Stimulated activated naive CD8-positive, alpha-beta T cell treated with anti-CD3 and anti-CD28 coated beads, Interleukin-15, amount 100 ng/mL, for 72 hours (primary cell): ENCODE data around the gene CLEC18C.
"Not testable (repeated sequence)": the region's sequence is repeated elsewhere in the genome, so short reads cannot be mapped to it uniquely, and the experiment has no call there.

Source experiments
- ATAC-seq: fragments of 150-1000 bp; cut with Tn5 transposase; 2 replicates; pipeline ENCODE4 v1.10.0; 2021; ENCODE audit warnings: mild to moderate bottlenecking, moderate library complexity
- DNase-seq, 2 donors: peaks; one replicate each; pipeline ENCODE4 v3.0.0; 2021 to 2022
- H3K27ac Mint-ChIP-seq, 2 donors: one replicate each; pipeline ENCODE4 v1.8.0; 2022; ENCODE audit warnings: mild to moderate bottlenecking in 2 of 2, mixed read lengths in 2 of 2, moderate library complexity in 2 of 2
- H3K27me3 Mint-ChIP-seq: one replicate; pipeline ENCODE4 v1.8.0; 2022; ENCODE audit warnings: mixed read lengths
- H3K4me1 Mint-ChIP-seq: one replicate; pipeline ENCODE4 v1.8.0; 2022; ENCODE audit warnings: mild to moderate bottlenecking, mixed read lengths
- H3K4me3 Mint-ChIP-seq, 2 donors: one replicate each; pipeline ENCODE4 v1.8.0; 2022; ENCODE audit warnings: mild to moderate bottlenecking in 2 of 2, mixed read lengths in 2 of 2, moderate library complexity in 1 of 2
- H3K9me3 Mint-ChIP-seq, 2 donors: one replicate each; pipeline ENCODE4 v1.8.0; 2022; ENCODE audit warnings: mixed read lengths in 2 of 2

Gene CLEC18C

GRCh38 chr16:70224645-70225044 is 51.1 kb downstream of the CLEC18C start:
- H3K27ac Mint-ChIP-seq, H3K9me3 Mint-ChIP-seq, DNase-seq, H3K27me3 Mint-ChIP-seq, H3K4me3 Mint-ChIP-seq, ATAC-seq: not testable (repeated sequence)
- peaks cover 17% of the 10 kb centered on the region for H3K4me1 Mint-ChIP-seq

DNA sequence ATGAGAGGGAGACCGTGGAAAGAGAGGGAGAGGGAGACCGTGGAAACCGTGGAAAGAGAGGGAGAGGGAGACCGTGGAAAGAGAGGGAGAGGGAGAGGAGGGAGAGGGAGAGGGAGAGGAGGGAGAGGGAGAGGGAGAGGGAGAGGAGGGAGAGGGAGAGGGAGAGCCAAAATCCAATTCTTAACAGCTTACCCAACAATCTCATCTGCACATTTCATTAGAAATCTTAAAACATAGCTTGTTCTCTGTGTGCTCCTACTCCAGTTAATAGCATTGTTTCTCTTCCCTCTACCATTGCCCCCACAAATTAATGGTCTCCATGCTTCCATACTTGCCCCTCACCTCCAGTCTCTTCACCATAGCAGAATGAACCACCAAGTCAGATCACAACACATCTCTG is 51.8 kb downstream of the CLEC18C start:
- Mint-ChIP-seq H3K27ac (peak overlapping the region in 1 of 2 donors; percentile 52), H3K4me1 (peaks cover 17% of the 10 kb centered on the region)
- not testable (repeated sequence) for ATAC-seq, H3K9me3 Mint-ChIP-seq, DNase-seq, H3K27me3 Mint-ChIP-seq, H3K4me3 Mint-ChIP-seq

DNA sequence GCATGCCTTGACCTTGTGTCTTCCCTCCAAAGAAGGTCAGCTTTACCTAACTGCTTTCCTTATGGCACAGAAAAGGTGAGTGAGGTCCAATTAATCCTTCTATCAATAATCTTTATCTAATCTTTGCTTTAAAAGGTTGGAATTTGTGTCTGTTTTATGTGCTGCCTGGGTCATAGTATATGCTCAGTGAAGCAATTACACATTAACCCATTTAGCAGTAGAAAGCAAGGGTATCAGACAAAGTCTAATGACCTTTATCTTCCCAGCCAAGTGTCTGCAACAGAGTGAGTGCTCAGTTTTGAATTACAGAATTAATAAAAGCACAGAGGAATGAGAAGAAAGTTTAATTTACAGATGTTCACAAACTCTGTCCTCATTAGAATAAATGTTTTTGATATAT is 52.4 kb downstream of the CLEC18C start:
- not testable (repeated sequence) for H3K27me3 Mint-ChIP-seq, ATAC-seq, H3K27ac Mint-ChIP-seq, H3K4me3 Mint-ChIP-seq, H3K9me3 Mint-ChIP-seq, DNase-seq
- H3K4me1 Mint-ChIP-seq: peaks cover 17% of the 10 kb centered on the region

DNA sequence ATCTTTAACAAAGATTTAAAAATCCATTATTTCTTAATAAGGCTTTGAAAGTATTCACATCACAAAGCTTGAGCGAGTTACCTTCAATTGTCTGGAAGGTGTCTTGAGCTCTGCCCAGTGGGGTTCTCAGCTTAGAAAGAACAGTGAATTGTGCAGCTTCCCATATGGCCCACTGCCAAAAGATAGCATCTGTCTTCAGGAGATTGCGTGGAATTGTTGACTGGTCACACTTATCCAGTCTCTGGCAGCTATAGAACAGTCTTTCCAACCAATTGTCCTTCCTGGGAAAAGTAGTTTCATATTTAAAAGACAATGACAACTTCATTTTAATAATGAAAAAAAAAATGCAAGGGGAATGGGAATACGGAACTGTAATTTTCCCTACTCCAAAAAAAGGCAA is 58.2 kb downstream of the CLEC18C start:
- H3K9me3 Mint-ChIP-seq, H3K27me3 Mint-ChIP-seq, H3K4me3 Mint-ChIP-seq, H3K27ac Mint-ChIP-seq, ATAC-seq, DNase-seq, H3K4me1 Mint-ChIP-seq: not testable (repeated sequence)
